Psoas muscle (tissue), 8 donors: ENCODE results near the gene GRIK1. TPM values are rescaled to one million over a fixed set of nuclear protein-coding genes. Genes with fewer than 3 reads are reported as not detected.

Source experiments
- ATAC-seq, 4 donors: fragments of 200-7000 bp; cut with Tn5 transposase; one replicate each; pipeline ENCODE4 v1.9.1; 2020; ENCODE audit warnings: moderate library complexity in 3 of 4, mild to moderate bottlenecking in 2 of 4
- DNase-seq, 2 donors: peaks; one replicate each; pipeline ENCODE4 v3.0.0-alpha.2; 2020
- H3K27ac ChIP-seq: fragments of 200-600 bp; one replicate; pipeline ENCODE4 v1.8.0; 2022
- H3K27me3 ChIP-seq, 3 donors: fragments of 200-600 bp in 1 of 3; one replicate each; pipeline versions ENCODE4 v1.6.1 to v1.8.0; 2013 to 2022; ENCODE audit warnings: low read length in 2 of 3, mild to moderate bottlenecking in 2 of 3, moderate library complexity in 1 of 3; ENCODE audit not compliant: insufficient read depth in 3 of 3
- H3K36me3 ChIP-seq, 2 donors: fragments of 200-600 bp in 1 of 2; one replicate each; pipeline versions ENCODE4 v1.6.1 to v1.8.0; 2013 to 2022; ENCODE audit warnings: low read depth in 1 of 2, mild to moderate bottlenecking in 1 of 2, moderate library complexity in 1 of 2; ENCODE audit not compliant: insufficient read depth in 1 of 2
- H3K4me1 ChIP-seq: fragments of 200-600 bp; one replicate; pipeline ENCODE4 v1.8.0; 2022
- H3K4me3 ChIP-seq: fragments of 200-600 bp; one replicate; pipeline ENCODE4 v1.8.0; 2022; ENCODE audit warnings: mild to moderate bottlenecking
- H3K9me3 ChIP-seq: fragments of 200-600 bp; one replicate; pipeline ENCODE4 v1.8.0; 2022
- WGBS, 3 donors: extraction: QIAGEN DNeasy Blood & Tissue Kit; methylation state at CpG; one replicate each; pipeline versions ENCODE4 v1.1.6 to v1.1.7; 2013; 5-methylcytosine and 5-hydroxymethylcytosine counted together
- intact Hi-C, 2 donors: fragments of 100-400 bp; cut with DNase I; formaldehyde crosslinking; loops; one replicate each; pipeline versions ENCODE4 v1.11.0 to v1.14.2; 2022
- polyA plus RNA-seq, 3 donors: library from polyadenylated mRNA; stranded (reverse); fragments of 200-250 nt; gene quantifications; one replicate each; pipeline ENCODE4 v1.2.3, GENCODE V29; 2013
- total RNA-seq, 4 donors: library from RNA; stranded (reverse); fragmentation: NEBNext Ultra II Directional in 2 of 4; extraction: Animal tissue kit (Norgen Biotek cat#: 25700) in 2 of 4; gene quantifications; one replicate each; pipeline versions ENCODE4 v1.2.1 to v1.2.4, GENCODE V29; 2021 to 2023
- TF ChIP-seq, protein P1 (sequence below): fragments of 200-600 bp; IDR thresholded peaks from one replicate; pipeline ENCODE4 v1.8.0; 2022; ENCODE audit warnings: antibody characterized with exemption
- donor health status: healthy with polysubstance abuse.
- donor health status: DM: no; HTN: no; CAD: no; lungs with moderate emphysema.
- donor health status: Bipolar disorder and iron deficiency.
- donor health status: healthy.
- donor health status: DM: yes; HTN: yes; CAD: no.
- donor health status: DM: no; HTN: no; CAD: no.
- donor health status: DM: no; HTN: no; CAD: no.
- donor health status: DM: yes; HTN: yes; CAD: no.

GRIK1 gene
- total and polyA plus RNA-seq, 7 donors = 0.01 to 0.04 TPM; not detected in 5

DNA sequence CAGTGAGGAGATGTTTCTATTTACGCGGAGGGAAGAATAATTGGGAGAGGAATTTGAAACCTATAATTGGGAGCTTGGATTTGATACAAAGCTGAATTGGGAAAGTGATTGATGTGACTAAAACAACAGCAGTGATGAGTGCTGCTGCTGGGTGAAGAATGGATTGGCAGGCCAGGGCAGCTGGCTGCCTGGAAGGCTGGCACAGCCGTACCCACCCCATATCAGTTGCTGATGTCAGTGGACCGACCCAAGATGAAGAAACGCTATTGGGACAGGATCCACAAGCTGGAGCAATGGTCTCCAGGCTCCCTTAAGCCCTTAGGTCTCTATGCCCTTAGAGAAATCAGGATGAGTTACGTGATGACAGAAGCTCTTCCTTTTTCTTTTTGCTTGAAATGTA is 47.4 kb downstream of the GRIK1 start:
- H3K9me3 ChIP-seq = no peaks in the 10 kb centered on the region
- no peaks in the 10 kb centered on the region for H3K36me3 ChIP-seq
- WGBS, 3 donors = 28 to 46% (median 35%) methylated on average over 6 of the region's 6 CpGs
- H3K27me3 ChIP-seq = no peaks in the 10 kb centered on the region
- DNase-seq (no peak), ATAC-seq (no peak)
- TF ChIP-seq, protein P1, sequence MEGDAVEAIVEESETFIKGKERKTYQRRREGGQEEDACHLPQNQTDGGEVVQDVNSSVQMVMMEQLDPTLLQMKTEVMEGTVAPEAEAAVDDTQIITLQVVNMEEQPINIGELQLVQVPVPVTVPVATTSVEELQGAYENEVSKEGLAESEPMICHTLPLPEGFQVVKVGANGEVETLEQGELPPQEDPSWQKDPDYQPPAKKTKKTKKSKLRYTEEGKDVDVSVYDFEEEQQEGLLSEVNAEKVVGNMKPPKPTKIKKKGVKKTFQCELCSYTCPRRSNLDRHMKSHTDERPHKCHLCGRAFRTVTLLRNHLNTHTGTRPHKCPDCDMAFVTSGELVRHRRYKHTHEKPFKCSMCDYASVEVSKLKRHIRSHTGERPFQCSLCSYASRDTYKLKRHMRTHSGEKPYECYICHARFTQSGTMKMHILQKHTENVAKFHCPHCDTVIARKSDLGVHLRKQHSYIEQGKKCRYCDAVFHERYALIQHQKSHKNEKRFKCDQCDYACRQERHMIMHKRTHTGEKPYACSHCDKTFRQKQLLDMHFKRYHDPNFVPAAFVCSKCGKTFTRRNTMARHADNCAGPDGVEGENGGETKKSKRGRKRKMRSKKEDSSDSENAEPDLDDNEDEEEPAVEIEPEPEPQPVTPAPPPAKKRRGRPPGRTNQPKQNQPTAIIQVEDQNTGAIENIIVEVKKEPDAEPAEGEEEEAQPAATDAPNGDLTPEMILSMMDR = no peak
- intact Hi-C loops = no loop called here
- no peak overlapping the region for H3K27ac ChIP-seq
- no peak overlapping the region for H3K4me3 ChIP-seq
- no peaks in the 10 kb centered on the region for H3K4me1 ChIP-seq

DNA sequence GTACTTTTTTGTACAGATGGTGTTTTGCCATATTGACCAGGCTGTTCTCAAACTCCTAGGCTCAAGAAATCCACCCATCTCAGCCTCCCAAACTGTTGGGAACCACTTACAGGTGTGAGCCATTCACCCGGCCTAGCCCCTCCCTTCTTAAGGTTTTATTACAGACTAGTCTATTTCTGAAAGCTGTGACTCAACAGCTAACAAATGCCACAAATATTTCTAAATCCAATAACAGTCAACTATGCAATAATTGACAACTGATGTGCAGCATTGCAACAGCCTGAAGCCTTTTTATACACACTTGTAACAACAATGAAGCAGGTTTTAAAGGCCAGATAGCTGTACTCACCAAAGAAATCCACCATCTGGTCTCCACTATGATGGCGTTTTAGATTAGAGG is 51.4 kb downstream of the GRIK1 start:
- Histone ChIP-seq H3K27me3 (no peaks in the 10 kb centered on the region), H3K4me1 (no peaks in the 10 kb centered on the region), H3K27ac (no peak overlapping the region), H3K4me3 (no peak overlapping the region), H3K9me3 (no peaks in the 10 kb centered on the region), H3K36me3 (no peaks in the 10 kb centered on the region)
- TF ChIP-seq, protein P1 = no peak
- intact Hi-C loops = no loop called here
- ATAC-seq (no peak), DNase-seq (no peak)
- WGBS, 3 donors = 37 to 42% (median 42%) methylated on average over 2 of the region's 2 CpGs

DNA sequence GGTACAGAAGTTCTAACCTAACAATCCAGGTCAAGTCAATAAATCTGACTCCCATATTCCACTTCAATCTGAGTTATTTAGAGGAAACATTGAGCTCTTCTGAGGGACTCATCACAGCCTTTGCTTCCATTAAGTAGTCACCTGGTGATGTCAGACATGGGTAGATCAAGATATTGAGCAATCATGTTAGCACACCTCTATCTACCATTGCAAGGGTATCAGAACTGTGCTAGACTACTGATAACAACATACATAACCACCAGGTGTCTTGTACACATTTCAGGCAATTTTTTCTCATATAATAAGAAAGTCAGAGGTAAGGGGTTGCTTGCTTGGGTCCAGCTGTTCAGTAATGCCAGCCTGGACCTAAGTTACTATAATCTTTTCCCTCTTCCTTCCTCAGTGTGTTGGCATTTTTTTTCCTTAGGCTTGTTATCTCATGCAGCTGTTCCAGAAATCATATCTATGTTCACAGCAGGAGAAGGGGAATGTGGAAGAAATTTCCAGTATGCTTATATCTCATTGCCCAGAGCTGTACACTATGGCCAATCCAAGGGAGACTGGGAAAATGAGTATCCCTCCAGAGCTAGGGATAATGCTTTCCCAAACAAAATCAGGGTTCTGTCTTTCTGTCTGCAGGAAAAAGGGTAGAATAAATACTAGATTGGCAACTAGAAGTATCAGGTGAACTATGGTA is 52.3 kb downstream of the GRIK1 start:
- DNase-seq (no peak), ATAC-seq (no peak)
- Histone ChIP-seq H3K9me3 (no peaks in the 10 kb centered on the region), H3K4me1 (no peaks in the 10 kb centered on the region), H3K27ac (no peak overlapping the region), H3K27me3 (no peaks in the 10 kb centered on the region), H3K36me3 (no peaks in the 10 kb centered on the region), H3K4me3 (no peak overlapping the region)
- TF ChIP-seq, protein P1 = no peak
- intact Hi-C loops = no loop called here

DNA sequence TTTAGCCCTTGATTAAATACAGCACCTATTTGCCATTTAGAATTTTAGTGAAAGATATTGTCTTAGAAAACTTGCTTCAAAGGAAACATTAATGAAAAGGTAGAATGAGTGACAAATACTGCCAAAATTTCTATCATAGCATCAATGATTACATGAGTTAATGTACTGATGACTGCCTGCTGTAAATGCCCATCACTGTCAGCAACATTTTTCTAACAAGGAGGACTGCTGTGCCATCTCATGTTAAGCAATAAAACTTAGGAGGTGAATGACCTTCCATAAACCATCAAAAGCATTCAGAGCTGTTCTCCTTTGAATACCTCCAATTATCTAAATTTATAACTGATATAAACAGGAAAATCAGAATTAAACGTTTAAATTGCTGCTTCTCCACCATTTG is 54.3 kb downstream of the GRIK1 start:
- no peak for DNase-seq
- Histone ChIP-seq H3K36me3 (no peaks in the 10 kb centered on the region), H3K9me3 (no peaks in the 10 kb centered on the region), H3K27ac (no peak overlapping the region), H3K4me1 (no peaks in the 10 kb centered on the region), H3K27me3 (no peaks in the 10 kb centered on the region), H3K4me3 (no peak overlapping the region)
- WGBS, 3 donors = 3 to 26% (median 13%) methylated on average over 1 of the region's 1 CpG
- intact Hi-C loops = no loop called here
- TF ChIP-seq, protein P1 = no peak
- no peak for ATAC-seq

DNA sequence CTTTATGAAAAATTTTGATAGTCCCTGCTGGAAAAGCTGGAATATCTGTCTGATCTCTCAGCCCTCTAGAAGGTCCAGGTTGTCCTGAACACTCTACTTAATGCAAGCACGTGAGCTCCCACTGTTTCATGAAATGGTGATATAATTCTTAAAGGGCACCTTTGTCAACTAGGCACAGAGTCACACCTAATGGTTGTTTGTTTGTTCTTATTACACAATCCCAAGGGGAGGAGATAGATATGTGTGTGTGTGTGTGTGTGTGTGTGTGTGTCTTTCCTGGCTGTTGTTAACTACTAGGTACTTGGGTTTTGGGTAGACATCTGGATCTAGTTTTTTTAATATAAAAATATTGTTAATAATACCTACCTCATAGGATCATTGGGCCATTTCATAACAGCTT is 63.9 kb downstream of the GRIK1 start:
- no peak overlapping the region for H3K4me3 ChIP-seq
- H3K27me3 ChIP-seq = no peaks in the 10 kb centered on the region
- H3K4me1 ChIP-seq = no peaks in the 10 kb centered on the region
- ATAC-seq (no peak), DNase-seq (no peak)
- H3K36me3 ChIP-seq = no peaks in the 10 kb centered on the region
- intact Hi-C loops = no loop called here
- H3K9me3 ChIP-seq = no peaks in the 10 kb centered on the region
- TF ChIP-seq, protein P1 = no peak
- 51 to 59% (median 55%) methylated on average over 1 of the region's 1 CpG for WGBS, 3 donors
- no peak overlapping the region for H3K27ac ChIP-seq
